ENCODE measurements around the gene TCEANC2. TPM values are rescaled to one million over a fixed set of nuclear protein-coding genes. Genes with fewer than 3 reads are reported as not detected.

Gene TCEANC2
- total and polyA plus RNA-seq, 8 donors = 1.1 to 3.8 (median 1.8) TPM

GRCh38 chr1:54105080-54105479 is 51.7 kb downstream of the TCEANC2 start:
- ATAC-seq = no peak

GRCh38 chr1:54105736-54106269 is 52.4 kb downstream of the TCEANC2 start:
- TF ChIP-seq, protein P1, sequence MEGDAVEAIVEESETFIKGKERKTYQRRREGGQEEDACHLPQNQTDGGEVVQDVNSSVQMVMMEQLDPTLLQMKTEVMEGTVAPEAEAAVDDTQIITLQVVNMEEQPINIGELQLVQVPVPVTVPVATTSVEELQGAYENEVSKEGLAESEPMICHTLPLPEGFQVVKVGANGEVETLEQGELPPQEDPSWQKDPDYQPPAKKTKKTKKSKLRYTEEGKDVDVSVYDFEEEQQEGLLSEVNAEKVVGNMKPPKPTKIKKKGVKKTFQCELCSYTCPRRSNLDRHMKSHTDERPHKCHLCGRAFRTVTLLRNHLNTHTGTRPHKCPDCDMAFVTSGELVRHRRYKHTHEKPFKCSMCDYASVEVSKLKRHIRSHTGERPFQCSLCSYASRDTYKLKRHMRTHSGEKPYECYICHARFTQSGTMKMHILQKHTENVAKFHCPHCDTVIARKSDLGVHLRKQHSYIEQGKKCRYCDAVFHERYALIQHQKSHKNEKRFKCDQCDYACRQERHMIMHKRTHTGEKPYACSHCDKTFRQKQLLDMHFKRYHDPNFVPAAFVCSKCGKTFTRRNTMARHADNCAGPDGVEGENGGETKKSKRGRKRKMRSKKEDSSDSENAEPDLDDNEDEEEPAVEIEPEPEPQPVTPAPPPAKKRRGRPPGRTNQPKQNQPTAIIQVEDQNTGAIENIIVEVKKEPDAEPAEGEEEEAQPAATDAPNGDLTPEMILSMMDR (IDR thresholded peaks at IDR 0.05) = no peak
- intact Hi-C loops (cut with DNase I) = no loop called here
- 91 to 96% methylated on average over 6 of the region's 6 CpGs for WGBS, 2 donors
- no peaks in the 10 kb centered on the region for H3K9me3 ChIP-seq
- no peak for DNase-seq
- H3K4me3 ChIP-seq = no peak overlapping the region
- peaks cover 0 to 2% (median 0%) of the 10 kb centered on the region in 3 donors for H3K4me1 ChIP-seq
- no peak overlapping the region for H3K27ac ChIP-seq
- ATAC-seq = no peak
- H3K27me3 ChIP-seq = no peaks in the 10 kb centered on the region
- H3K36me3 ChIP-seq = no peaks in the 10 kb centered on the region
- no peak for FAIRE-seq

More at GRCh38 chr1:54105080-54105479, 51.7 kb downstream of the TCEANC2 start:
- Histone ChIP-seq H3K9me3 (no peaks in the 10 kb centered on the region), H3K27ac (no peak overlapping the region), H3K4me3 (no peak overlapping the region), H3K36me3 (no peaks in the 10 kb centered on the region), H3K4me1 (peaks cover 0 to 3% (median 0%) of the 10 kb centered on the region in 3 donors), H3K27me3 (no peaks in the 10 kb centered on the region)
- FAIRE-seq (no peak), DNase-seq (no peak)
- TF ChIP-seq, protein P1 (IDR thresholded peaks at IDR 0.05) = no peak
- intact Hi-C loops (cut with DNase I) = no loop called here
- 84 to 88% methylated on average over 1 of the region's 1 CpG for WGBS, 2 donors

DNA sequence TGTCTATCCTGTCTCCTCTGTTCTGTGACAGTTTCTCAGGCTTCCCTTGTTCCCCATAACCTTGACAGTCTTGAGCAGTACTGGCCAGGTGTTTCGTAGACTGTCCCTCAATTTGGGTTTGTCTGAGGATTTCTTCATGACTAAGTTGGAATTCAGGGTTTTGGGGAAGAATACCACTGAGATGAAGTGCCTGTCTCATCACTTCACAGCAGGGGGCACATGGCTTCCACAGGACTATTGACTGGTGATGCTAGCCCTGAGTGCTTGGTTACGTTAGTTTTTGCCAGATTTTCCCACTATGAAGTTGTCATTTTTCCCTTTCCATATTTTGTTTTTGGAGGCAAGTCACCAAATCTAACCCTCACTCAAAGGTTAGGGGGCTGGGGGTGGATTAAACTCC is 53.7 kb downstream of the TCEANC2 start:
- intact Hi-C loops (cut with DNase I) = no loop called here
- Histone ChIP-seq H3K4me3 (no peak overlapping the region), H3K4me1 (no peaks in the 10 kb centered on the region), H3K36me3 (no peaks in the 10 kb centered on the region), H3K27me3 (no peaks in the 10 kb centered on the region), H3K27ac (no peak overlapping the region), H3K9me3 (no peaks in the 10 kb centered on the region)
- FAIRE-seq (no peak), ATAC-seq (no peak), DNase-seq (no peak)
- TF ChIP-seq, protein P1 (IDR thresholded peaks at IDR 0.05) = no peak
- WGBS, 2 donors = 74 to 87% methylated on average over 2 of the region's 2 CpGs

DNA sequence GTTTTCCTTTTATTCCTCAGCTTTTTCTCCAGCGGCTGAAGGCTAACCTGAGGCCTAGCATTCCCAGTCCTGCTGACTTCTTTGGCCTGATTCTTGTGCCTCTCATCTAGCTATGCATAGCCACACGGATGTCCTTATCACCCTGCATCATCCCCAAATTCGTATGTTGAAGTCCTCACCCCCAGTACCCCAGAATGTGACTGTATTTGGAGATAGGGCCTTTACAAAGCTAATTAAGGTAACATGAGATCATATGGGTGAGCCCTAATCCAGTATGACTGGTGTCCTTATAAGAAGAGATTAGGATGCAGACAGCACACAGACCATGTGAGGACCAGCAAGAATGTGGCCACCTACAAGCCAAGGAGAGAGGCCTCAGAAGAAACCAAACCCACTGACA is 54.7 kb downstream of the TCEANC2 start:
- FAIRE-seq (no peak), ATAC-seq (no peak), DNase-seq (no peak)
- no peaks in the 10 kb centered on the region for H3K27me3 ChIP-seq
- H3K4me1 ChIP-seq = no peaks in the 10 kb centered on the region
- no peaks in the 10 kb centered on the region for H3K36me3 ChIP-seq
- H3K9me3 ChIP-seq = no peaks in the 10 kb centered on the region
- no peak overlapping the region for H3K4me3 ChIP-seq
- intact Hi-C loops (cut with DNase I) = no loop called here
- no peak overlapping the region for H3K27ac ChIP-seq
- 85 to 90% methylated on average over 3 of the region's 3 CpGs for WGBS, 2 donors
- TF ChIP-seq, protein P1 (IDR thresholded peaks at IDR 0.05) = no peak
